Activated T-helper 1 cell treated with Interleukin-2 at 50 U/mL for 16 hours (primary cell): ENCODE measurements around the gene KIF18A.
"Not testable (repeated sequence)": the region's sequence is repeated elsewhere in the genome, so short reads cannot be mapped to it uniquely, and the experiment has no call there.

ENCODE experiments used
- DNase-seq: peaks from one replicate; pipeline ENCODE4 v3.0.0-alpha.2; 2020; ENCODE audit warnings: low read depth

Gene KIF18A

DNA sequence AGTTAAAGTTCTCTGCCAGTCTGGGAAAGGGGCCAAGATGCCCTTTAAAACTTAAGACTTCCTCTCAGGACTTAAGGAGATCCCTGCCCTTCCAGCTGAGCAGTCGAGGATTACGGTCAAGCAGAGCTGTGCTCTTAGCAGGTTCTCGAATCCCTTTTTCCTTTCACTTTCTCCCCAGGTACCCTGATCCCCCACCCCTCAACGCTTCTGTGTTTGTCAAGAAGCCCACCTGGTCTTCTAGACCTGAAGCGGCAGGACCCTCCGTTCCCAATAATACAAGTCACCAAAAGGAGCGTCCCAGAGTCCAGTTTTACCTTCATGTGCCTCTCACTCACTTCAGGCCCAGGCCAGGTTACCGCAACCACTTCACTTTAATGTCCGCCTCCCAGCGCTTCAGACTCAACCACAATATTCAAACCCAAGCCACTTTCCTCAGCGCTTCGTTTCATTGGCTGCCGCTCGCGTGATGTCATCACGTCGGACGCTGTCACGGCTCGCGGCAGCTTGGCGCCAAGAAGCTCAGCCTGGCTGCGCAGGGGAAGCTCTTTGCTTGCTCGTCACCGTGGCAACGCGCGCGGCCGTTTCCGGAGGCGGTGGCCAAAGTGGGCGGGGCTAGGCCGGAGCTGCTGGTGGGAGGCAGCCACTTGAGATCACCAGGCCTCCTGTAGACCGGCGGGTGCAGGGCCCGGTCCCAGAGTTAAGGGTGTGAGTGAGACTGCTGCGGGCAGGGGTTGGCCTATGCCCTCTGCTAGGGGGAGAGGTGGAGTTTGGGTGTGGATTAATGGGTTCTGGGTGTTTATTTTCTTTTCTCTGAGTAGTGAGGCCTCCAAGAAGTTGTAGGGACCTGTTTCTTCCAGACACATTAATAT is at the start of gene KIF18A, which contains the start of gene METTL15:
TSS of gene KIF18A (minus strand) at position 407 of the 869 bp plus-strand sequence. CDS start 10,209 bp downstream, outside the sequence.
TSS of gene METTL15 (plus strand) at position 639 of the 869 bp plus-strand sequence. CDS start 4,947 bp downstream, outside the sequence.
- DNase-seq: peak; percentile 95

DNA sequence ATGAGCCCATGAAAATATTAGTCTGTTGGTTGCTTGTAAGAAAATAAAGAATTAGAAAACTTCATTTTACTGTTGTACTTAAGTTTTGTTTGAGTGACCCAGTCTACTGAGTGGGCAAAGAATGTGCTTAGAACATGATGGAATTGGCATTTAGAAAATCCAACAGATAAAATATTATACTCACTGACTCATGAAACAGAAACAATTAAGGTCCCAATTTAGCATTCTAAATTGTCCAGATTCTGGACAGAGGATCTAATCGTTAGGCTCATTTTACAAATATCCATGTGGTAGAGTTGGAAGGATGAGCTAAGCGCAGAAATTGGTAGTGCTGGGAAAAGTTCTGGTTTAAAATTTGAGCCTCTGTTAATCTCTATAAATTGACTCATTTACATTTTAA is 45.6 kb upstream of the KIF18A start:
- DNase-seq: no peak

GRCh38 chr11:28152743-28153142 is 44.8 kb upstream of the KIF18A start:
- no peak for DNase-seq

DNA sequence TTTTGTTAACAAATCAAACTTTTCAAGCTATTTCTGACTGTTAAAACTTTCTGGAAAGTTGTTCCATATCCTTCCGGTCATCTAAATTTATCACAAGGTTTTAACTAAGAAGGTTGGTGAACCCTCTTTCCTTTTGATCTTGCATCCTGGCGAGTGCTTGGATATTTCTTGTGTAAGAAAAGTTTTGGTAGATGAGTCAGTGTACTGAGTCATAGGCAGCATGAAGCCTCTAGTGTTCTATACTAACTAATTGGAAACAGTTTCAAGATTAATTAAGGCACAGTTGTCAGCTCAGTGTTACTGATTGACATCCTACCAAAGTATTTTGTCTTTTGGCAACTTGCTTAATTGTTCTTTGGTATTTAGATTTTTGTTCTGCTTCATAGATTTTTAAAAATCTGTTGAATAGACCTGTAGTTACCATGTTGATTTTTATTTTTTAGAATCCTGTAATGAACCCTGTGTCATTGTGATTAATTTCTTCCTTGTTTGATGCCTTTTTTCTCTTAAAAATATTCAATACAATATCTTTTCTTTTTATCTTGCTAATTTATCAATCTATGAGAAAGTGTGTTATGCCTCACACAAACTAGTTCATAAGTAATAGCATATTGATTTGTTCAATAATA is 38.3 kb upstream of the KIF18A start:
- DNase-seq: no peak

- no peak for DNase-seq
These were observed 36.9 kb upstream of the KIF18A start for GRCh38 chr11:28144808-28145207.

- DNase-seq: no peak
These were observed 34.8 kb upstream of the KIF18A start for GRCh38 chr11:28142724-28143123.

- DNase-seq: no peak
These were observed 32.9 kb upstream of the KIF18A start for GRCh38 chr11:28140689-28141455.

DNA sequence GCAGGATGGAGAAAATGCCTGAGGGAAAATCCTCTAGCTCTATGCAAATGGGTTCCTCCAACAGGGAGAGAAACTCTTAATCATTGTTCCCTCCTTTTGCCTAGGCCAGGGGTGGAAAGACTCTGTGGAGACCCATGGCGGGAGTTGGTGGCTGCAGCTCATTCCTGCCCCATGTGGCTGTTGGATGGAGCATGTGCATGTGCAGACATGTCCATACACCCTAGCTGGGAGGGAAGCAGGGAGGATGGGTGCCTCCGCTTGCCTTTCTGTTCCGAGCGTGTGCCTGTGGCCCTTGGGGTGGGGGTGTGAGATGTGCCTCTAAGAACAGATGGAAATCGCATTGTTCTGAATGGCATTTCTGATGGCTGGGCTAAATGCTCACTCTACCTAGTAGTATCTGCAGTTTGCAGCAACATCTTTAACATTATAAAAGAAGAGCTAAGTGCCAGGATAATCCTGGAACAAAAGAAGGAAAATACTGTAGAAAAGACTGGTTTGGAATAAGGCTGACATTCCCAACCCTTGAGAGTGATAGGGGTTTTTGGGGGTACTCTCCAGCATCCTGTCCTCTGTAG is 32.0 kb upstream of the KIF18A start:
- no peak for DNase-seq

DNA sequence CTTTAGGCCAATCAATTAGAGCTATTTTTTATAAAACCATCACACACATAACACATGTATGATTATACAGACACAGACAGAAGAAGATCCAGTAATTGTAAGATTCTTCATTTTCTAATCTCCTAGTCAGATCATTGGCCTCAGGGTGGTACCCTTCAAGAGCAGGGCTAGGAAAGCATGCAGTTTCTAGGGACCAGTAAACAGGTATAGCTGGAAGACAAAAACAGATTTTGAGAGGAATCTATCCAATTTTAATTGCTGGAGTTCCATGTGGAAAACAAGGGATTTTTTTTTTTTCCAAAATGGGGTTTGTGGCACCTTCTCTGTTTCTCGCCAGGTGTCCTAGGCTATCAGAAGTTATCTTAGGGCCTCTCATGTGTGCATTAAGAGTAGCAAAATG is 29.9 kb upstream of the KIF18A start:
- DNase-seq: no peak

DNA sequence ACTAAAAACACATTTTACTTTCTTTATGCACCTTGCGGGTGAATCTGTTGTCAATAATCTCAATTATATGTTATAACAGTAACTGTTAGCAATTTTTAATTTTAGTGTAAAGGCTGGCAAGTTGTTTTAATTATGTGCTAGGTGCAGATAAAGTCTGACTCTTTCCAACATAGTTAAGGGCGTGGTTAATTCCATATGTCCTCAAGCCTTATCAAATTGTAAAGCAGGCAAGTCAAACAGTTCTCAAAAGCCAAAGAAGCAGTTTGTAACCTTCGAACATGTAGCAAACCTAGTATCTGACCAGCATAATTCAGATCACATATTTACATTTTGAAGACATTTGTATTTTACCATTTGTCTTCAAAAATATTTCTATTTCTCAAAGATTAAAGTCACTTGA is 29.4 kb upstream of the KIF18A start:
- DNase-seq: no peak

GRCh38 chr11:28136157-28136556 is 28.2 kb upstream of the KIF18A start:
- not testable (repeated sequence) for DNase-seq

GRCh38 chr11:28133146-28133545 is 25.2 kb upstream of the KIF18A start:
- no peak for DNase-seq

DNA sequence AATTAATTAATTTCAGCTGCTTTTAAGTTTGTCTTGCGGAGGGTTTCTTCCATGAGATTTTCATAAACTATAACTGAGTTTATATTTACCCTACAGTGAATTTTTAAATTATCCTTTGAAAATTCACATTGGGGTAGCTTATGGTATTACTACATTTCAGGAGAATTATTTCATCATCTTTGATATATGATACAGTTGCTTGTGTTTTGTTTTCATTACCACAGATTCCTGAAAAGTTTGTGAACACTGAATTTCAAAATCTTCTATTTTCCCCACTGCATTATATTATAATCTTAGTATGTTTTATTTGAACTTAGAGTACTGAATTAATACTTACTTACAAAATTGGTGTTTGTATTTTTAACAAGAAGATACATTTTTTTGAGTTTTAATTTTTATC is 24.6 kb upstream of the KIF18A start:
- no peak for DNase-seq

GRCh38 chr11:28123151-28123581 is 15.2 kb upstream of the KIF18A start:
- no peak for DNase-seq

- DNase-seq: no peak
These were observed 9.8 kb upstream of the KIF18A start for GRCh38 chr11:28117712-28118111.

DNA sequence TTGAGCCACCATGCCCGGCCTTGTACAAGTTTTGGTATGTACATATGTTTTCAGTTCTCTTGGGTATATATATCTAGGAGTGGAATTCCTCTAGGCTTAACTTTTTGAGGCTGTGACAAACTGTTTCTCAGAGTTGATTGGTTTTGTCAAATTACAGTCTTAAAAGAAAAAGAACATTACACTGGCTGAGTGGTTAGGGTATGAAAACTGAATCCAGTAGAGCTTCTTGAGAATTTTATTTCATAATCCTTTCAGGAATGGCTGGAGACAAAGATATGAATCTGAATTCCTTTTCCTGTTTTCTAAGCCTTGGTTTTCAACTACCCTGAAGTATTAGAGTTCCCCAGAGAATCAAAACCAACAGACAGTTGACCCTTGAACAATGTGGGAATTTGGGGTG is 6.8 kb upstream of the KIF18A start:
- DNase-seq: no peak

- DNase-seq: no peak
These were observed 6.2 kb upstream of the KIF18A start for GRCh38 chr11:28114116-28114515.

DNA sequence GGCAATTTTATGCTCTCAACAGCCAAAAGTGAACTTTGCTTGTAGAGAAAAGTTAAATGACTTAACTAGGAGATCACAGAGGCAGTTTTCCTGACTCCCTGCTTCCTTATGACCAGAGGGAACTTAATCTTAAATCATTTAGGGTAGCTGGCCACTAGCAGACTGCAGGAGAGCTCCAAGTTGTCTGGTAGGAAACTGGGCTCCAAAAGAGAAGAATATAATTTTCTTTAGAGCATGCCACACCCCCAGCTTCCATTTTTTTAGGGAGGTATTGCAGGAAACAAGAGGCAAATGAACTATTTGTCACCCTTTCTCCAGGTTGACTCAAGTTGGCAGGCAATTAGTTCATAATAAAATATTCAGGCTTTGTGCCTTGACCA is 2.9 kb upstream of the KIF18A start:
- no peak for DNase-seq

- DNase-seq: peak; percentile 18
These were observed 2.3 kb upstream of the KIF18A start for GRCh38 chr11:28110108-28110820.

DNA sequence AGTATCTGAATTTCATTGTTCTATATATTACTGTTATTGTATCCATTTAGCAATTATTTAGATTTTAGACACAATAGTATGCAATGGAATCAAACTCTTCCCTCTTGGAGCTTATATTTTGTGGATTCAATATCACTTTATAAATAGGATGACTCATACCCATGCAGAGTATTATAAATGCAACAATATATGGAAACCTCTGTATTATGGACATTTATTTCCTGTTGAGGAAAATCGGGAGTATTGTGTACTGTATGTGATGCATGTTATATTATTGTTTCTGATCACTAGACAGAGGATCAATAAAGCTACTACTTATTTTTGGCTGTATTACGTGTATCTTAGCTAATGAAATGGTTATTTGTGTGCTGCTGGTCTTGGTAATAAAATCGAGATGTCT is 1.0 kb upstream of the KIF18A start:
- no peak for DNase-seq

DNA sequence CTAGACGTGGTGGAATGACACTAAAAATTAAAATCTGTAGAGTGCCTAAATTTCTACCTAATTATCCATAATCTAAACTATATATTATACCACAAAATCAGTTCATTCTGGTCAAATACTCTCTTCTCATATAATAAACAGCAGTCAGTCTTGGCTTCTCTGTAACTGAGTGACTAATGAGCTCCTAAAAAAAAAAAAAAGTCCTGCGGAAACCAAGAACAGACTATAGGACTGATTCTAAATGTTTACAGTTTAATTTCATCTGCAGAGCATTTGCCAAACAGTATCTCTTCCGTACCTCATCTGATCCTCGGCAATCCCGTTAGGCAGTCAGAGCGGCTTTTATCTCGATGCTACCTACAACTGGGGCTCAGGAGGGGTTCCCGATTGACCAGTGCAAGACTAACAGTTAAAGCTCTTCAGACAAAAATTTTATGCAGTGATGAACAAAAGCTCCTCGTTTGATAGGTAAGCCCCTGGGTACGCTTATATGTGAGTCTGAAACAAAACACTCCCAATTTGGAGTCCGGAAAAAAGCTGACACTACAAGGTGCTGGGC is 686 bp downstream of the KIF18A start:
- DNase-seq: no peak
